Small intestine (tissue), 7 donors: ENCODE measurements around the gene BSND. TPM values are rescaled to one million over a fixed set of nuclear protein-coding genes. Genes with fewer than 3 reads are reported as not detected.

Experiments
- DNase-seq, 2 donors: peaks; one replicate each; pipeline versions ENCODE4 v3.0.0 to v3.0.0-alpha.2; 2013
- FAIRE-seq: peaks from 2 replicates; lab custom pipeline; 2012; peaks lifted over from hg19 to GRCh38; lab: Jason Lieb, UNC
- H3K27ac ChIP-seq, 3 donors: one replicate each; pipeline ENCODE4 v1.5.1; 2013; ENCODE audit warnings: low read length in 2 of 3, mild to moderate bottlenecking in 2 of 3, control low read depth in 1 of 3, inconsistent platforms in 1 of 3, low read depth in 1 of 3, moderate library complexity in 1 of 3
- H3K27me3 ChIP-seq, 3 donors: one replicate each; pipeline ENCODE4 v1.6.1; 2013; ENCODE audit warnings: low read length in 3 of 3, inconsistent platforms in 1 of 3; ENCODE audit not compliant: control insufficient read depth in 3 of 3, insufficient read depth in 3 of 3
- H3K36me3 ChIP-seq, 3 donors: one replicate each; pipeline ENCODE4 v1.6.1; 2013; ENCODE audit warnings: low read length in 3 of 3, inconsistent platforms in 1 of 3, low read depth in 1 of 3, mild to moderate bottlenecking in 1 of 3, moderate library complexity in 1 of 3; ENCODE audit not compliant: control insufficient read depth in 3 of 3, insufficient read depth in 2 of 3
- H3K4me1 ChIP-seq, 3 donors: one replicate each; pipeline ENCODE4 v1.6.1; 2013; ENCODE audit warnings: low read length in 2 of 3, inconsistent platforms in 1 of 3, low read depth in 1 of 3, mild to moderate bottlenecking in 1 of 3, moderate library complexity in 1 of 3; ENCODE audit not compliant: control insufficient read depth in 3 of 3, insufficient read depth in 2 of 3
- H3K4me3 ChIP-seq, 3 donors: one replicate each; pipeline ENCODE4 v1.5.1; 2013; ENCODE audit warnings: low read length in 3 of 3, control low read depth in 1 of 3, inconsistent platforms in 1 of 3, low read depth in 1 of 3, mild to moderate bottlenecking in 1 of 3, moderate library complexity in 1 of 3
- H3K9me3 ChIP-seq, 2 donors: one replicate each; pipeline ENCODE4 v1.6.1; 2013; ENCODE audit warnings: low read depth in 1 of 2, low read length in 1 of 2; ENCODE audit not compliant: control insufficient read depth in 2 of 2, insufficient read depth in 1 of 2
- WGBS, 3 donors: extraction: QIAGEN DNeasy Blood & Tissue Kit; methylation state at CpG; one replicate each; pipeline ENCODE4 v1.1.7; 2013; 5-methylcytosine and 5-hydroxymethylcytosine counted together
- polyA plus RNA-seq, 4 donors: library from polyadenylated mRNA; stranded (reverse) in 3 of 4; unstranded in 1 of 4; fragments of 200-250 nt in 3 of 4; fragments of 120-200 nt in 1 of 4; gene quantifications; one replicate each; pipeline versions ENCODE4 v1.2.1 to v1.2.3, GENCODE V29; 2013
- donor health status: healthy with polysubstance abuse.
- donor health status: control.
- donor health status: control.
- donor health status: Bipolar disorder and iron deficiency.
- donor health status: healthy.

Gene BSND
- polyA plus RNA-seq, 4 donors: 0.01 TPM; not detected in 2

- FAIRE-seq (no peak), DNase-seq (no peak)
- Histone ChIP-seq H3K27me3 (no peaks in the 10 kb centered on the region), H3K9me3 (peaks cover 0 to 15% of the 10 kb centered on the region in 2 donors), H3K36me3 (no peaks in the 10 kb centered on the region), H3K4me1 (no peaks in the 10 kb centered on the region), H3K27ac (no peak overlapping the region), H3K4me3 (no peak overlapping the region)
- 85 to 93% (median 92%) methylated on average over 12 of the region's 12 CpGs for WGBS, 3 donors
Measured at GRCh38 chr1:55006931-55007330, 8.2 kb downstream of the BSND start.

DNA sequence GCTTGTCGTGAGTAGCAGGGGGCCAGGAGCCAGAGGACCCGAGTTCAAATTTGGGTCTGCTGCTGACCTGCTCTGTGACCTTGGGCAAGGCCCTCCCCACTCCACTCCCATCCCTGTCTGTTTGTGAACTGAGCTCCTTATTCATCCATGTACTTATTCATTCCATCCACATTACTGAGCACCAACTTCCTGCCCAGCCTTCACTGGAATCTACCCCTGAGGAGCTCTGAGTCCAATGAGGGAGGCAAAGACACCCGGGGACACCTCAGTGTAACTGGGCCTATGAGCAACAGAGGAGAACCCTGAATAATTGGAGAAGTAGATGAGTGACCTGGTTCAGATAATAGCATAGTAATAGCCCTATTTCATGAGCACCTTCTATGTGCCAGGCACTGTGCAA lies 8.9 kb downstream of the BSND start:
- Histone ChIP-seq H3K4me3 (no peak overlapping the region), H3K36me3 (no peaks in the 10 kb centered on the region), H3K27ac (no peak overlapping the region), H3K9me3 (peaks cover 0 to 15% of the 10 kb centered on the region in 2 donors), H3K4me1 (no peaks in the 10 kb centered on the region), H3K27me3 (no peaks in the 10 kb centered on the region)
- DNase-seq: no peak
- no peak for FAIRE-seq
- 71 to 84% (median 79%) methylated on average over 3 of the region's 3 CpGs for WGBS, 3 donors

GRCh38 chr1:55010194-55010886 lies 11.6 kb downstream of the BSND start:
- no peak for FAIRE-seq
- no peak for DNase-seq
- H3K4me3 ChIP-seq: no peak overlapping the region
- H3K9me3 ChIP-seq: peaks cover 0 to 15% of the 10 kb centered on the region in 2 donors
- no peaks in the 10 kb centered on the region for H3K36me3 ChIP-seq
- no peaks in the 10 kb centered on the region for H3K4me1 ChIP-seq
- no peak overlapping the region for H3K27ac ChIP-seq
- WGBS, 3 donors: 87 to 90% (median 89%) methylated on average over 9 of the region's 9 CpGs
- H3K27me3 ChIP-seq: peaks cover 0 to 3% (median 2%) of the 10 kb centered on the region in 3 donors

DNA sequence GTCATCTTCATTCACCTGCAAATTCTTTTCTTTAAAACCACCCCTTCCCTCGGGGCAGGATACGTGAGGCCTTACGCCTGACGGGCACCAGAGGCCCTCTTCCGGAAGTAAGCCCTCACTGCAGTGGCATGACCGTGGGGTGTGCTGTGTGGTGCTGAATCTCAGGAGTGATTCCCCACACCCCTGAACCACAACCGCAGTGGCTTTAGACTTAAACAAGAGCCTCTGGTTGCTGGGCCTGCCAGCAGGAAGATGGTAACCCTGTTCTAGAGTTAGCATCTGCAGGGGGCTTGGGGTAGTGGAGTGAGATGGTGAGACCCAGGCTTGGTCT lies 12.1 kb downstream of the BSND start:
- no peak overlapping the region for H3K4me3 ChIP-seq
- DNase-seq: no peak
- no peak overlapping the region for H3K27ac ChIP-seq
- no peaks in the 10 kb centered on the region for H3K4me1 ChIP-seq
- no peak for FAIRE-seq
- H3K36me3 ChIP-seq: no peaks in the 10 kb centered on the region
- WGBS, 3 donors: 86 to 90% (median 90%) methylated on average over 7 of the region's 7 CpGs
- H3K27me3 ChIP-seq: peaks cover 0 to 5% (median 3%) of the 10 kb centered on the region in 3 donors
- H3K9me3 ChIP-seq: peaks cover 0 to 15% of the 10 kb centered on the region in 2 donors

DNA sequence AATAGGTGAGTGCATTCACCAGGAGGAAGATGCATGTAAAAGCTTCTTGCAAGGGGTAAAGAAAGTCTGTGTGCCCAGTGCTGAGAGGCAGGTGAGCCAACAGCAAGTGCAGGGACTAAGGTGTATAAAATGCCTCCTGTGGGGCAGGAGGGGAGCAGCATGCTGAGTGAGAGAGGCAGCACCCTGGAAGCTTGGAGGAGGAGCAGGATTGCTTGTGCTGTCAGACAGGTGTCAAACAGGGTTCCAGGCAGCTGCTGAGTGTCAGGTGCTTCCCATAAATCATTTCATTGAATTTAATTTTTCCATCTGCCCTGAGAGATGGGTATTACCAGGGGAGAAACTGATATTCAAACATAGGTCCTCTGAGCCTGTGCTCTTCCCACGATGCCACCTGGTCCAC lies 13.9 kb downstream of the BSND start:
- no peaks in the 10 kb centered on the region for H3K36me3 ChIP-seq
- 33 to 70% (median 45%) methylated on average over 1 of the region's 1 CpG for WGBS, 3 donors
- H3K9me3 ChIP-seq: peaks cover 0 to 18% of the 10 kb centered on the region in 2 donors
- H3K4me1 ChIP-seq: no peaks in the 10 kb centered on the region
- H3K27me3 ChIP-seq: peaks cover 0 to 10% (median 3%) of the 10 kb centered on the region in 3 donors
- no peak for DNase-seq
- H3K4me3 ChIP-seq: no peak overlapping the region
- H3K27ac ChIP-seq: no peak overlapping the region
- no peak for FAIRE-seq

GRCh38 chr1:55015123-55015522 lies 16.4 kb downstream of the BSND start:
- 86 to 91% (median 88%) methylated on average over 5 of the region's 5 CpGs for WGBS, 3 donors
- H3K36me3 ChIP-seq: no peaks in the 10 kb centered on the region

DNA sequence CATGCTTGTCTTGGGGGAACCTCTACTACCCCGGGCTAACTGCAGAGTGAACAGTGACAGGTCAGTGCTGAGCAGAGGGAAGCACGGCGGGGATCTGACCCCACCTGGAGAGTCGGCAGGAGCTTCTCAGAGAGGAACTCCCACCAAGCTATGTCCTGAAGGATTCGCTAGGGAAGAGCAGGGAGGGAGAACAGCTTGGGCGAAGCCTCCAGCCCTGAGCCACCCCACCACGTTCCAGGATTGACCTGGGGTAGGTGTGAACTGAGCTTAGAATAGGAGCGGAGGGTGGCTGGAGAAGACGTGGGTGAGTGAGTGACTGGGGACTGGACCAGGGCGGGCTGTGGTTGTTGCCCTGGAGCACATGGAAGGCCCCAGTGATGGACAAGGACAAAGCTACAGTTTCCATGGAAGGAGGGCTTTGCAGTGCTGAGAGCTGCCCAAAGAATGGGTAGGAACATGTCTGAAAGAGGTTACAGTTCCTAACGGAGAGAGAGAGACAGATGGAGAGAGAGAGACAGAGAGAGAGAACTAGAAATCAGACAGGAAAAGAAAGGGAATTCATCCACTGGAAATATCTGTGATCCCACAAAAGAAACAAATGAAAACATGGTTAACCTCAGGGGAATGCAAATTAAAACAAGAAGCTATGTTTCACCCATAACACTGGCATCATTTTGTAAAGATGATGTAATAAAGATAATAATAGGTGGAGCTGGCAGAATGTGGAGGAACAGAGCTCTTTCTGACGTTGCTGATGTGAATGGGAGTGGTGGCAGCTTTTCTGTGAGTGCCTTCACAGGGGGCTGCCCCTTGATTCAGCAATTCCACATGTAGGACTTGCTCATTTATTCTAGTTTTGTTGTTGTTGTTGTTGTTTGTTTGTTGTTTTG lies 17.2 kb downstream of the BSND start:
- Histone ChIP-seq H3K9me3 (peaks cover 0 to 4% of the 10 kb centered on the region in 2 donors), H3K36me3 (no peaks in the 10 kb centered on the region), H3K27ac (no peak overlapping the region), H3K4me3 (no peak overlapping the region), H3K4me1 (peaks cover 0 to 6% (median 0%) of the 10 kb centered on the region in 3 donors), H3K27me3 (peaks cover 0 to 10% (median 6%) of the 10 kb centered on the region in 3 donors)
- FAIRE-seq: no peak
- 65 to 73% (median 72%) methylated on average over 12 of the region's 12 CpGs for WGBS, 3 donors
- DNase-seq: no peak

More at GRCh38 chr1:55015123-55015522, 16.4 kb downstream of the BSND start:
- DNase-seq (no peak), FAIRE-seq (no peak)
- Histone ChIP-seq H3K4me1 (peaks cover 0 to 6% (median 0%) of the 10 kb centered on the region in 3 donors), H3K27ac (no peak overlapping the region), H3K9me3 (peaks cover 0 to 4% of the 10 kb centered on the region in 2 donors), H3K27me3 (peaks cover 0 to 10% (median 6%) of the 10 kb centered on the region in 3 donors), H3K4me3 (no peak overlapping the region)

GRCh38 chr1:55018395-55018794 lies 19.7 kb downstream of the BSND start:
- DNase-seq (no peak), FAIRE-seq (no peak)
- H3K27ac ChIP-seq: no peak overlapping the region
- peaks cover 0 to 4% of the 10 kb centered on the region in 2 donors for H3K9me3 ChIP-seq
- 85 to 89% (median 89%) methylated on average over 9 of the region's 9 CpGs for WGBS, 3 donors
- peaks cover 0 to 2% (median 0%) of the 10 kb centered on the region in 3 donors for H3K36me3 ChIP-seq
- H3K4me3 ChIP-seq: no peak overlapping the region
- H3K4me1 ChIP-seq: peaks cover 0 to 9% (median 0%) of the 10 kb centered on the region in 3 donors
- H3K27me3 ChIP-seq: peaks cover 0 to 10% (median 6%) of the 10 kb centered on the region in 3 donors
